HG02981 (cell line): Measurements from ENCODE around the gene GMDS.
A peak's percentile ranks its signal among the peaks of the same experiment; 100 is the strongest.

Source experiments
- ATAC-seq: cut with Tn5 transposase; IDR thresholded peaks from one replicate; pipeline ENCODE4 v1.9.1; 2021; ENCODE audit warnings: mild to moderate bottlenecking, moderate library complexity; ENCODE audit not compliant: unreplicated experiment

Gene GMDS

DNA sequence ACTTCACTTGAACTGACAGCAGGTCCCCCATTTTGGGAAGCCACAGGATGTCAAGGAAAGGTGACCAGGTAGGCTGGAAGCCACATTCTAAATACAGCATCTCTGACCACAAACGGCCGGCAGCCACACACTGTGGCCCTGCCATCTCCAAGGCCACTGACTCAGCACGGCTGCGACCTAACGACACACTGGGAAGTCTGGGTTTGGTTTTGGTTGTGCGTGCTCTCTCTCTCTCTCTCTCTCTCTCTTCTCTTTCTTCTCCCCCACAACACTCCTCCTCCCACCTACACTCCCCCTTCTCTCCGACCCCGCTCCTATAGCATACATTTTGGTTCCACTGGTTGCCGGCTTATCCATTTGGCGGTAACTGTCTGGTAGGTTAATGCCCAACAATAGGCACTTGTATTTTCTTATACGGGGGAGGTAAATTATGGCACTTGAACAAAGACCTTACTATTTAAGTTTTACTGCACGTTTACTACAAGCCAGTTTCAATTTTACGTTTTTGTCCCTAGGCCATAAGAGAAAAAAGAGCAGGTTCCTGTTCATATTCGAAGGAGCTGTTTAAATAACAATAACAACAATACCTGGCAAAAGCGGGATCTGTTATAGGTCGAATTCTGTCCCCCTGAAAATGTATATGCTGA is 103.6 kb downstream of the GMDS start:
- ATAC-seq: no peak

DNA sequence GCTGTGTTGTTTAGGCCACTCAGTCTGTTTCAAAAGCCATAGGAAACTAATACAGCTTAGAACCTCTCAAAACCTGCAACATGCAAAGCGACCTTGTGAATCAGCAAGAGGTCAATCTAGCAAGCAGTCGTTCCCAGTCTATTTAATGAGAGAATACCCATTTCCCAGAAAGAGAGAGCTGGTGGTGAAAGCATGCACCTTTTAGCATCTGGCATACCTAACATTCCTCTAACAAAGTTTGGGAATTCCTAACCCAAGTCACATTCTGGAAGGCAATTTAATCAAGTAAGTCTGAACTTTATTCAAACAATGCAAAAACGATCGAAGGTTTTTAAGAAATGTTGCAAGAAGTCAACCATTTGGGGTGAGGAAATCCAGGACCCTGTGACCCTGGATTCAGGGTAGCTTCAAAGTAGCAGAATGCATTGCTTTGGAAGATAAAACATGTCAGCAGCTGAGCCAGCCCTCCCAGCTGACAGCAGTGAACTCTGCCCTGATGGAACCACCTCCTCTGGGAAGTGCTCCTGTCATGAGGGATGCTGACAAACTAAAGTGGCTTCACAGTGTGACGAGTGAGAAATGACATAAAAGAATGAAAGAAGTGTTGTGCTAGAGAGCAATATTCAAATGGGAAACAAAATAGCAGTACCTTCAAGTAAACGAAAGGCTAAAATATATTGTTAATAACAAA is 104.8 kb downstream of the GMDS start:
- no peak for ATAC-seq

DNA sequence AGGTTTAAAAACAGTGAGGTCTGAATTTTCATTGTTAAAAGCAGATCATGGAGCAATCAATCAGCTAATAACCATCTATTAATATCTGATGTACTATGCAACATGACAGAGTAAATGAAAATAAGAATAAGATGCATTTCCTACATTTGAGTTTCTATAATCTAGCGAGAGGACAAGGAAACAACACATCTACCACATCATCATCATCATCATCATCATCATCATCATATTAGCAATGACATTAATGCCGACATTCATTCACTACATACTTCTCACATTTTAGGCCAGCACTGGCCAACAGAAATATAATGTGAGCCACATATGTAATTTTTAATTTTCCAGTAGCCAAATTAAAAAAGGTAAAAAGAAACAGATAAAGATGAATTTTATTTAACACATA is 110.0 kb downstream of the GMDS start:
- ATAC-seq: no peak

DNA sequence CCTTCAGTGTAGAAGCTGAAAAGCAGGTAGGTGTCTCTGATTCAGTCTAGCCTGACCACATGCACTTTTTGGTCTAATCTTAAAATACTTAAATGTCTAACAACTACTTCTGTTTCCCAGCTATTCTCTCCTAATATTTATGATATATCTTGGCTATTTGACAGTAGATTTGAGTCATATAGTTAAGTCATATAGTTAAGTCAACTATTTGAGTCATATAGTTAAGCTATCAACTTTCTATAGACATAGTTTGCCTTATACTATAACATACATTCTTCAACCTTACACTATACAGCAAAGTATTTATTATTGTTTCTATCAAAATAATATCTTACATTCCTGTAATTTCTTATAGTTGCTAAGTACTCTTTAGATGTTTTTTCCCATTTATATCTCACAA is 110.9 kb downstream of the GMDS start:
- no peak for ATAC-seq

DNA sequence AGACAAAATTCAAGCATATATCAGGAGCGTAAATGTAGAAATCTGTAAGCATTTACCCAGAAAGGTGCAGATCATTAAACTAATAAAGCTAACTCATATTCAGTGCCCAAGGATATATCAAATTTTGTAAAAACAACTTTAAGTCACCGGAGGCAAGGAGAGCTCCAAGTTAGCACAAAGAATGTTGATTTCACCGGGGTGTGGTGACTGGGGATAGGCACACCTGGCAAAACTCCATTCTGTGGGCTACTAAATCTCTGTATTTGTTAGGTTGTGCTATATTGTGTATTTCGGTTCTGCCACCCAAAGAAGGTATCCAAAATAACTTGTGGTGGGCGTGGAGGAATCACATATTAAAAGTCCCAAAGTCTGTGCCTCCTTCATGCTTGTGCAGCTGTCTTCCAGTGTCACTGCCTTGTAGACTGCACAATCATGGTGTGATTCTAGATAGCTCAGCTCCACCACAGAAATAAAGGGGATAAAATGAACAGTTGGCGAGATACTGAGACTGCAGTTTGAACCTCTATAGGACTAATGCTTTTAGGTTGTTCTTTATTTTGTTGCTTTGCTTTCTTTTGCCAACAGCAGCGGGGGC is 111.6 kb downstream of the GMDS start:
- no peak for ATAC-seq

DNA sequence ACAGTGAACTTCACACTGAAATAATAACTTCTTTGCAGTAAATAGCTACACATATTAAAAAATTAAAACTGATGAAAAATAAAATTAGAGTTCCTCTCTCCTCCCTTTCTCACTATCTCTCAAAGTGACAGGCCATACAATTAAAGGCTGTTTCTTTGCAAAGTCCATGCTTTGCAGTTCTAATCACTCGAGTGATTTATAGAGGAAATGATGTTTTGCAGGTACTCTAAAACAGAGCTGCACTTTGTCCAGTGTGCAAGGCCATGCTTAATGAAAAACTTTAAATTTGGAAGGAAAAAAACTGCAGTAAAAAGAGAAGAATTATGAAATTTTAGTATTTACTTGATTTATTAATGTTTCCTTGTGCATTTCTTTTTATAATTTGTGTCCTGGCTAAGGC is 112.5 kb downstream of the GMDS start:
- ATAC-seq: no peak

DNA sequence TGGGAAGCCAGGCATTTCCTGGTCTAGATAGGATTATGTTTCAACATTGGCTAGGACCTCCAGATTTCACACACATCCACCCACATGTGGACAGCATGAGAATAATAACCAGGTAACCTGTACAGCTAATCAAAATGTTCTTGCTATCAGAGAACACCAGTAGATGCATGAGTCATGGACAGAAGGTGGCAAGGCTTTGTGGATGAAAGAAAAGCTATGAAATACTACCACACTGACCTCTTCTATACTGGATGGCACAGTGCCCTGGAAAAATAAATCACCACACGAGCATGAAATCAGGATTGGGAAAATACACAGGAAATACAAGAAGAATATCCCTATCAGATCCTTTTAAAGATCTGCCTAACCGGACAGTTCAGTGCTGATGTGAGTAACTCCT is 113.0 kb downstream of the GMDS start:
- no peak for ATAC-seq

DNA sequence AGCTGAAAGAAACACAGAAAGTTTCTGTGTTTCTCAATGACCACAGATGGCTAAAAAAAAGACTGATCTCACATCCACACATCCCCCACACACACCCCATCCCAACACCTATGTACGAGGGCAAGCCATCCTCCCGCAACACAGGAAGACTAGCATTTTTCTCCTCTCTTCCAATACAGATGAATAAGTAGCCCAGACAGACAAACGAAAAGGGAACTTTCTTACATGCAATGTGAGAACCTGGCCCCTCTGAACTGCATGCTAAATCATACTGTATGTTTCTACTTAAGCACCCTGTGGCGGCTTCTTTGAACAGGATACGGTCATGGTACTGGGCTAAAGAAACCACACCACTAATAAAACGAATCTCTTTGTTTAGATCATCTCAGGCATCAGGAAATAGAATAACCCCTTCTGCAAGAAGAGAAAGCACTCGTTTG is 116.2 kb downstream of the GMDS start:
- peak; percentile 82 for ATAC-seq

DNA sequence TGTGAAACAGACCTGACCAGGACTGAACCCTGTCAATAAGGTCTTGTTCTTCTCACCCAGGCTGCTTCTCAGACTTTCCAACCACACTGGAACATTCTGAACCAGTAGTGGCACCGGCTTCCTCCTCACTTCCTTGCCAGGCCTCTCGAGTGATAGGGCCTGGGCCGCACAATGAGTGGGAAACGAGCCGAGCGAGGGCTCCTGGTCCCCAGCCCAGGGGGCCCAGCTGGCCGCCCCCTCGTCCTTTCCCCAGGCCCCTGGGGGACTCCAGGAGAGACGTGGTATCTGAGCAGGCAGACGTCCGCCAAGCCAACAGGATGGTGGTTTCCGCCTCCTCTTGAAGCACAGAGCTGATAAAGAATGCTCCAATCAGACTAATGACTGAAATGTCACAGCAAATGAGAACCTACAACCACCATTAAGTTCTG is 117.9 kb downstream of the GMDS start:
- peak; percentile 39 for ATAC-seq

DNA sequence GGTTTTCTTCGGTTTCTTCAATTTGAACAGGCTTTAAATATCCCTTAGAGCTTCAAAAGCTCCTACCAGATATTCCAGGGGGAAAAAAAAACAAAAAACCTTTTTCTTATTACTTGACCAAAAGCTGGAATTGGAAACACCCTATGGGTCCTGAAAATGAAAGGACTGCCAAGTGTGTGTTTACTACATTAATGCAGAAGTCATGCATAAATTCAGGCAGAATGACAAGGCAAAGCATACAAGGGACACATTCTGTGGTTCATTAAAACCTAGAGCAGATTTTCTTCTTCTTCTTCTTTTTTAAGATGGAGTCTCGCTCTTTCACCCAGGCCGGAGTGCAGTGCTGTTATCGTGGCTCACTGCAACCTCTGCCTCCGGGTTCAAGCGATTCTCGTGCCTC is 119.1 kb downstream of the GMDS start:
- ATAC-seq: no peak

DNA sequence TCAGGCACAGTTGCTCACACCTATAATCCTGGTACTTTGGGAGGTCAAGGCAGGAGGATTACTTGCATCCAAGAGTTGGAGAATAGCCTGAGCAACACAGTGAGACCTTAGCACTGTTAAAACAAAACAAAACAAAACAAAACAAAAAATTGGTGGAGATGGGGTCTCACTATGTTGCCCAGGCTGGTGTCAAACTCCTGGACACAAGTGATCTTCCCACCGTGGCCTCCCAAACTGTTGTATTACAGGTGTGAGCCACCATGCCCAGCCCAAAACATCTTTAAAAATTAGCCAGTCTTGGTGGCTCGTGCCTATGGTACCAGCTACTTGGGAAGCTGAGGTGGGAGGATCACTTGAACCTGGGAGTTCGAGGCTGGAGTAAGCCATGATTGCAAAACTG is 120.2 kb downstream of the GMDS start:
- no peak for ATAC-seq

DNA sequence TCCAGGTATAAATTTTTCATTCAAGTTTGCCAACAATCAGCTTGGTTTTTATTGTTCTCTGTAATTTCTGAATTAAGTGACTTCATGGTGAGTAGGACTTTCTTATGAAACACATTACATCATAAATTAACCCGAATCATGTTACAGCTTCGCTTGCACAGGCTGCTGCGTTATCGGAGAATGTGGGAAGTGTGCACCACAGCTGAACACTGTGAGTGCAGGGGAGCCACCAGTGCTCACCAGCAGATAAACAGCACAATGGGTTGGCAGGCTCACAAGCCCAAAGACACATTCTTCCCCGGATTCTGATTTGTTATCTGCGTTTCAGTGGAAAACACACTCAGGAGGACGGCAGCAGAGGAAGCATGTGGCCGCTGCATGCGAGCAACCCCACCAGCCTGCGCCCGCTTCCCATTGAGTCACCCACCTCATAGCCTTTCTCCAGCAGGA is 121.1 kb downstream of the GMDS start:
- ATAC-seq: no peak

DNA sequence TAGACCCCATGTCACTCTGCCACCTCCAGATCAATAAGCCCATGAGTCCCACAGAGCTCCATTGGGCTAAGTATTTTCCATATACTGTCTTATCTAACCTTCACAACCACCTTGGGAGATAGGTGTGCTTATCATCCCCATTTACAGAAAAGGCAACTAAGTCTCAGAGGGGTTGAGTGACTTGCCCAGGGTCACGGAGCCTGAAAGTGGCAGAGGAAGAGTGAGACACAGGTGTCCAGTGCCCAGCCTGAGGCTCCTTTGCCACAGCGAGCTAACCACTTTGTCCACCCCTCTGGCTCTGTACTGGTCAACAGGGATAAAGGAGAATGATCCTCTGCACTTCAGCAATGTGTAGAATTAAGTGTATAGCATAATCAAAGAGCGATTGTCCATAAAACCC is 124.5 kb downstream of the GMDS start:
- ATAC-seq: no peak

DNA sequence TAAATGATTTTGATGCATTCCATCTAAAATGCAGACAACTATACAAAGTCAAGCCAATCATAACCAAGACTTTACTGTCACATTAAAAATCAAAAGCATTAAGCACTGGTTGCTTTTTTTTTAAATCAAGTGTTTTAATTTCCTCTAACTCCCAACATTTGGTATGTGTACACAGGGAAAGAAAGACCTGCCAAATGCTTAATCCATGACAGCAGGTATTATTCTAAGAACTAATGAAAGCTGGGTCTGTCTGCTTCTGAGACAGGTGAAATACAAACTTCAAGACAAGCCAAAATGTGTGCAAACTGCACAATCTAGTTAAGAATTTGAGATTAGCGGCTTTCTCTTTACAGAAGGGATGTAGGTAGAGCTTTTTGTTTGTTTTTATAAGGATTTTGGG is 126.1 kb downstream of the GMDS start:
- no peak for ATAC-seq

DNA sequence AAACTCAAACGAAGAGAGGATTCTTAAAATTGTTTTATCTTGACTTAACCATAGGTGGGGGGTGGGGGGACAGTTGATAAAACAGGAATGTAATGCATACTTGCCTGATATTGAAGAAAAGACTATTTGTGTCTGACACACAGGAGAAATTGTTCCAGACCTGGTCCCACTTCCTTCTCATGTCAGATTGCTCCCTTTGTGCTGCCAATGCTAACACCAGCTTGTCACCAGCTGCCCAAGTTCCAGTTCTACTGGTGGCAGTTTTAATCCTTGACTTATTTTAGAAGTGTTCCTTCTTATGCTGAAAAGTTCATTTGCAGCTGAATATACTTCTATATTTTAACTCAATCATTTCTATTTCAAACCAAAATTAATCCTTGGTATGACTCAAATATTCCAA is 127.3 kb downstream of the GMDS start:
- no peak for ATAC-seq

DNA sequence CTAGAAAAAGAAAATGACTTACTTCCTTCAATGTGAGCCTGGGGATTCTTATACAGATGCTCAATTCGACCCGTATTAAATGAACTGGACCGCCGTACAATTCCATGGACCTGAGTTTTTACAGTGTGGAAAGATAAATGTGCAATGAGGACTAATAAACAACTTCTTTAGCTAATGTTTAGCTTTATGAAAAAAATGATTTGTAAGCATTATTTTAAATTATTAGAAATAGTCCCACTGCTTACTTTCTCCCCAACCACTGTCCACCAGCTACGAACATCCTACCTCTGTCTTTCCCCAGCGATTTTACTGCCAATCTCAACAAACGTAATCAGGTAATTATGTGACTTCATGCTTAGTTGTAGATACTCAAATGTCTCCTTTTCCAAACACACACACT is 128.0 kb downstream of the GMDS start:
- no peak for ATAC-seq

DNA sequence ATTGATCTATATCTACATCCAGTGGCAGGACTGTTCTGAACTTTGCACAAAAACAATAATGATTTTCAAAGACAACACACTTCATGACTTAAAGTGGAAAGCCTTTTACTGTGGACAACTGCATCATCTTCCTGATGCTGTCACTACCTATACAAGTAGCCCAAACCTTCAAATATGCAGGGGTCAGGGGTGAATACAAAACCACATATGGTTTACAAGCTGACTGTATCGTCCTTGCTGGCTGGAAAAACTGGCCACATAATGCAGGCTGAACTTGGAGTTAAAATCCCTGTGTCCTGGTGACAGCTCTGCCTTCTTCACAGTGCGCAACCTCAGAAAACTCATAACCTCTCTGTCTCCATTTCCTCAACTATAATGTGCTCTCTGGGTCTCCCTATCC is 128.9 kb downstream of the GMDS start:
- no peak for ATAC-seq

DNA sequence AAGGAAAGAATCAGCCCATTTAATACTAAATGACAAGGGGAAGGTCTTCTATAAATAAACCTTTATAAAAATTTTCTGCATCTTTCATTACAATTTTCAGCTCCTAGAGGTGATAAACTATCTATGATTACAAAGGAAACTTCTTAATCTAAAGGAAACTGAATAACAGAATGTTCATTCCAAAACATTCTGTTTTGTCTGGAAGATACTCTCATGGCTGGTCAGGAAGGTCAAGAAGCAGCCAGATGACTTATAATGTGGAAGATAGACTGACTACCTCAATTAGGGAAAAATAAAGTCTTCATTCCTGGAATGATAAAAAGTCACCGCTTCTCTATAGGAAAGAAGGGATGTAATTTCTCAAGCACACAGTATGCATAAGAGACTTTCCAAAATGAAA is 131.3 kb downstream of the GMDS start:
- ATAC-seq: no peak

DNA sequence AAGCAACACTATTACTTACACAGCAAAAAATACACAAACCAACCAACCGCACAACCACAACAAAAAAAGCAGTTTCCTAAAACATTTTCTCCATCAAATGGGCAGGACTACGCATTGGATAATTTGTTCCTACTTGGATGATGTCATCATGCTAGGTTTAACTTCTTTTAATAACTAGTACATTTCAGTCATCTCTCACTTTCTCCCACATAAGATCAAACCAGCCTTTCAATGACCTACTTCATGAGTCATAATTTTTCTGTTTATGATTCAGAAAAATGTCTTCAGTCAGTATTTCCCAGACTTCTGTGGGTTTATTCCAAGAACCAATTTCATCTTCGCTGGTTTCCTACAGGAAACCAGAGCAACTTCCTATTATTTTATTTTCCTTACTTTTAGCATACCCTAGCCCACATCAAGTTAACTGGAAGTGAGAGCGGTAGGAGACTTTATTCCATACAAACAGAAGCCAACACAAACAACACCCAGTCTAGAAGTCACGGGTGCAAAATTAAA is 134.2 kb downstream of the GMDS start:
- peak; percentile 58 for ATAC-seq

DNA sequence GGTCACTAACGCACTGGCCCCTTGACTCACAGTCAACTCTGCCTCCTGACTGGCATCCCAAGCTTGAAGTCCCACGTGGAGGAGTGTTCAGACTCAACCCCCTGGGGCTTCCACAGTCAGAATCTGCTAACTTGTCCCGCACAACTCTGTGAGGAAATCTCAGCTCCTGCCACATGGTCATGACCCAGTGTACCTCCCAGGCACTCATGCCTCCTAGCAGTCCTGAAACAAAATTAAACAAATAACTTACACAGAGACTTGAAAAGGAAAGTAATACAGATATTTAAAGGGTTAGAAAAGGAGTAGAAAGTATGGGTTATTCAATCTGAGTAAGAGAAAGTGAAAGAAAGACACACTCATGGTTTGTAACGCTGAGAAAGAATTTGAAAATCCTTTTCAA is 134.9 kb downstream of the GMDS start:
- peak; percentile 59 for ATAC-seq

DNA sequence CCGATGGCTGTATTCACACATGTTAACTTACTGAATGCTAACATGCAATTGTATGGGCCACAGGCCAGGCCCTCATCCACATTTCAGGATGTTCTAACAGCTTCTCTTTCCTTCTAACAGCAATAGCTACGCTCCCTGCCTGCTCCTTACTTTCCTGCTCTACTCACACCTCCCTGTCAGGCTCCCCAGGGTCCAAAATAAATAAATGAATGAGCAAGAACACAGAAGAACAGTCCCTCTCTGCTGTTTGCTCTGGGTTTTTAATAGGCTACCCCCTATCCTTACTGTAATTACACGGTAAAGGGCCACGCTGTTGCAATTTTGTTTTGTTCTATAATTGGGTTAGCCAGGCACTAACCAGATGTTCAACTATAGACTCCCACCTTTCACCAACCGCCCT is 135.6 kb downstream of the GMDS start:
- no peak for ATAC-seq

DNA sequence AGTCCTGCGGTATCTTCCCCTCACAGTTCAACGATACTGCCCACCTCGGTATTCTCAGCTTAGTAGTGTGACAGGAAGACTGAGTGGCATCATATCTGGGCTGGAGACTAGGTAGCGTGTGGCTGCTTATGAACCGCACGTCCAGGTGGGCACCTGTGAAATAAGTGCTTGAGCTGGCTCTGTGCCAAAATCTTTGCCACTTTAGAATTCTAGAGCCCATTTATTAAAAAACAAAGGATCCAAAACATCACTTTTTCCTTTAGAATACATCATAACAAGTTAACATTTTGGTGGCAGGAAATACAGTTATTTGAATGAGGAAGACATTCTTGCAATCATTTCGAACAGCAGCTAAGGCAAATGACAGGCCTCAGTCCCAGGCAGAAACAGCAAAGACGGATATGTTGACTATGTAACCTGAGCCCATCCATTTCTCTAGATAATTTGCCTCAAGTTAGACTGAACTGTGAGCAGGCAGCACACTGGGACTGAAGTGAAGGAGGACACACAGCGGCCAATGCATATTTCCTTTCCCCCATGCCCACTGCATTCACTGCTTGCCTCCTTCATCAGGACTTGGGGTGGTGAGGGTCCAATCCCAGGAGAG is 136.6 kb downstream of the GMDS start:
- ATAC-seq: no peak
